IMR-90 (cell line): ENCODE results near the gene SLC22A14. TPM values are rescaled to one million over a fixed set of nuclear protein-coding genes. Genes with fewer than 3 reads are reported as not detected.

Experiments used
- ATAC-seq: fragments of 200-7000 bp; cut with Tn5 transposase; 2 replicates; pipeline ENCODE4 v1.9.1; 2020; ENCODE audit warnings: low read depth, mild to moderate bottlenecking, moderate library complexity
- BruUV-seq: library from RNA; stranded (reverse); fragments of 400-500 nt; replicated peaks from 2 replicates; lab custom pipeline; 2021; lab: Mats Ljungman, UMichigan
- CTCF ChIA-PET: fragments of 300-600 bp; formaldehyde crosslinking; extraction: SDS; loops from one replicate; lab custom pipeline; 2021; ENCODE audit warnings: antibody characterized with exemption; lab: Yijun Ruan, JAX
- POLR2A ChIA-PET: fragments of 300-600 bp; sonication (Branson Sonifier 250); formaldehyde crosslinking; loops from one replicate; lab custom pipeline; 2022; ENCODE audit warnings: antibody characterized with exemption; ENCODE audit not compliant: unreplicated experiment; lab: Charles Lee
- DNase-seq: peaks from one replicate; pipeline ENCODE4 v3.0.0; 2013
- H2AFZ ChIP-seq: replicated peaks from 2 replicates; pipeline ENCODE3; 2013; ENCODE audit warnings: low read length, mild to moderate bottlenecking; ENCODE audit not compliant: poor library complexity
- H2AK5ac ChIP-seq: 2 replicates; pipeline ENCODE4 v1.6.1; 2013; ENCODE audit warnings: low read depth, low read length, inconsistent platforms
- H2AK9ac ChIP-seq: replicated peaks from 2 replicates; pipeline ENCODE3; 2013; ENCODE audit warnings: mild to moderate bottlenecking, low read depth, low read length, moderate library complexity; ENCODE audit not compliant: poor library complexity
- H2BK120ac ChIP-seq: 2 replicates; pipeline ENCODE4 v1.6.1; 2013; ENCODE audit warnings: low read depth, low read length, inconsistent platforms
- H2BK15ac ChIP-seq: 3 replicates; pipeline ENCODE4 v1.6.1; 2013; ENCODE audit warnings: low read depth, low read length, inconsistent platforms
- H2BK20ac ChIP-seq: 2 replicates; pipeline ENCODE4 v1.6.1; 2013; ENCODE audit warnings: low read depth, mild to moderate bottlenecking, inconsistent platforms, low read length, moderate library complexity
- H2BK5ac ChIP-seq: 2 replicates; pipeline ENCODE4 v1.6.1; 2013; ENCODE audit warnings: mild to moderate bottlenecking, low read depth, low read length, inconsistent platforms; ENCODE audit not compliant: poor library complexity, severe bottlenecking
- H3K14ac ChIP-seq: replicated peaks from 2 replicates; pipeline ENCODE4 v1.6.1; 2013; ENCODE audit warnings: low read depth, low read length, inconsistent platforms
- H3K18ac ChIP-seq: 2 replicates; pipeline ENCODE4 v1.6.1; 2013; ENCODE audit warnings: low read depth, low read length, control low read depth
- H3K23ac ChIP-seq: 2 replicates; pipeline ENCODE4 v1.6.1; 2013; ENCODE audit warnings: low read depth, low read length, inconsistent platforms
- H3K27ac ChIP-seq: 2 replicates; pipeline ENCODE4 v1.5.1; 2013; ENCODE audit warnings: mild to moderate bottlenecking, control low read depth, low read length; ENCODE audit not compliant: insufficient read depth
- H3K27me3 ChIP-seq: 2 replicates; pipeline ENCODE4 v1.6.1; 2013; ENCODE audit warnings: low read length; ENCODE audit not compliant: control insufficient read depth, insufficient read depth
- H3K36me3 ChIP-seq: 2 replicates; pipeline ENCODE4 v1.6.1; 2013; ENCODE audit warnings: low read length, mixed read lengths; ENCODE audit not compliant: control insufficient read depth, insufficient read depth
- H3K4ac ChIP-seq: 2 replicates; pipeline ENCODE4 v1.6.1; 2013; ENCODE audit warnings: low read depth, low read length, inconsistent platforms
- H3K4me1 ChIP-seq: 2 replicates; pipeline ENCODE4 v1.6.1; 2013; ENCODE audit warnings: low read length, mixed read lengths; ENCODE audit not compliant: control insufficient read depth, insufficient read depth
- H3K4me2 ChIP-seq: 2 replicates; pipeline ENCODE4 v1.6.1; 2013; ENCODE audit warnings: low read depth, mild to moderate bottlenecking, control low read depth, low read length, moderate library complexity
- H3K4me3 ChIP-seq: 2 replicates; pipeline ENCODE4 v1.5.1; 2013; ENCODE audit warnings: low read depth, mild to moderate bottlenecking, control low read depth, low read length, moderate library complexity; ENCODE audit not compliant: insufficient read depth
- H3K56ac ChIP-seq: 2 replicates; pipeline ENCODE4 v1.6.1; 2013; ENCODE audit warnings: low read length, inconsistent platforms; ENCODE audit not compliant: insufficient read depth; ENCODE audit errors: extremely low read depth
- H3K79me1 ChIP-seq, 2 experiments: 2 replicates each; pipeline ENCODE4 v1.6.1; 2013; ENCODE audit warnings: low read length in 2 of 2, inconsistent platforms in 1 of 2, low read depth in 1 of 2
- H3K9ac ChIP-seq: 2 replicates; pipeline ENCODE4 v1.6.1; 2013; ENCODE audit warnings: low read depth, low read length, control low read depth
- H3K9me1 ChIP-seq: 2 replicates; pipeline ENCODE4 v1.6.1; 2013; ENCODE audit warnings: low read length, inconsistent platforms; ENCODE audit not compliant: insufficient read depth
- H3K9me3 ChIP-seq: 2 replicates; pipeline ENCODE4 v1.6.1; 2013; ENCODE audit warnings: low read length; ENCODE audit not compliant: control insufficient read depth, insufficient read depth
- H4K20me1 ChIP-seq: 2 replicates; pipeline ENCODE4 v1.6.1; 2013; ENCODE audit warnings: low read length, inconsistent platforms; ENCODE audit not compliant: insufficient read depth
- H4K5ac ChIP-seq: 2 replicates; pipeline ENCODE4 v1.6.1; 2013; ENCODE audit warnings: mild to moderate bottlenecking, low read depth, low read length, control low read depth
- H4K8ac ChIP-seq, 2 experiments: 2 replicates each; pipeline ENCODE4 v1.6.1; 2013; ENCODE audit warnings: low read depth in 2 of 2, low read length in 2 of 2, control low read depth in 1 of 2, inconsistent platforms in 1 of 2
- H4K91ac ChIP-seq: 2 replicates; pipeline ENCODE4 v1.6.1; 2013; ENCODE audit warnings: low read depth, low read length, inconsistent platforms; ENCODE audit not compliant: insufficient read depth
- FOS ChIP-seq: fragments of 150-350 bp; IDR thresholded peaks from 2 replicates; pipeline ENCODE4 v1.6.1; 2016; ENCODE audit warnings: low read depth, low read length
- NFE2L2 ChIP-seq: fragments of 150-350 bp; IDR thresholded peaks from 2 replicates; pipeline ENCODE4 v1.6.1; 2016; ENCODE audit warnings: low read depth, mild to moderate bottlenecking, low read length
- USF2 ChIP-seq: fragments of 150-350 bp; IDR thresholded peaks from 2 replicates; pipeline ENCODE4 v1.6.1; 2017; ENCODE audit warnings: mild to moderate bottlenecking, antibody characterized with exemption, low read length, low read depth
- dilution Hi-C: fragments of 300-500 bp; cut with HindIII; formaldehyde crosslinking; loops from one replicate; pipeline ENCODE4 v1.14.3; 2018; ENCODE audit warnings: low sequenced_read_pairs; ENCODE audit not compliant: unreplicated experiment
- in situ Hi-C: fragments of 300-500 bp; cut with MboI; formaldehyde crosslinking; loops from 3 replicates; pipeline ENCODE4 v1.14.3; 2019; ENCODE audit warnings: low sequenced_read_pairs, inconsistent platforms, mixed read lengths
- intact Hi-C: fragments of 100-400 bp; cut with micrococcal nuclease; formaldehyde crosslinking; loops from 2 replicates; pipeline ENCODE4 v1.10.0; 2022
- polyA plus RNA-seq, 3 experiments: library from polyadenylated mRNA; depleted of rRNA; stranded (reverse); fragments of >200 nt; gene quantifications; 2 replicates each; pipeline ENCODE4 v1.2.3, GENCODE V29; 2012; ENCODE audit warnings: low replicate concordance in 1 of 3
- total RNA-seq: library from RNA; depleted of rRNA; stranded (reverse); fragments of >200 nt; gene quantifications from 2 replicates; pipeline ENCODE4 v1.2.3, GENCODE V29; 2012

Gene SLC22A14
- total and polyA plus RNA-seq, 2 of the 4 experiments (the other 2 are of a cell fraction): under 0.01 to 0.07 TPM

DNA sequence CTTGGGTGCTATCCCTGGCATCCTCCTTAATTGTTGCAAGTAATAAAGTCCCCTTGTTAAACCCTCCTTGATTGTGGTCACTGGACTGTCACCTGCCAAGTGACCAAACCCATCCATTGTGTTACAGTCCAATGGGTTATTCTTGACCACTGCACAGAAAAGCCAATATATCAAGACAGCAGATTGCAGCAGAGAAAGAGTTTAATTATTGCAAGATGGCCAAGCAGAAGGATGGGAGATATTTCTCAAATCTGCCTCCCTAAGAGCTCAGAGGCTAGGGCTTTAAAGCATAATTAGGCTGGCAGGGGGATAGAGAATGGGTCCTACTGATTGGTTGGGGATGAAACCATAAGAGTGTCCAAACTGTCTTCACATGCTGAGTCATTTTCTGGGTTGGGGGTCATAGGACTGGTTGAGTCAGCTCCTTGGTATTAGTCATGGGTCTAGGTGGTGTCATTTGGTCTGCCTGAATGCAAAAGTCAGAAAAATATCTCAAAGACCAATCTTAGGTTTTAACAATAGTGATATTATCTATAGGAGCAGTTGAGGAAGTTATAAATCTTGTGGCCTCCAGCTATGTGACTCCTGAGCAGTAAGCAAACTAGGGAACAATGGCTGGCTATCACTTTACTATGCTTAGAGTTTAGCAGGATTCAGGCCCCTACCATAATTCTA lies 45.4 kb downstream of the SLC22A14 start:
- Histone ChIP-seq H3K23ac (no peak overlapping the region), H4K5ac (no peak overlapping the region), H2BK120ac (no peak overlapping the region), H3K56ac (no peak overlapping the region), H3K4ac (no peak overlapping the region), H3K9me3 (no peaks in the 10 kb centered on the region; the same call in none of the 2 replicates), H2BK15ac (no peak overlapping the region), H4K91ac (no peak overlapping the region), H3K36me3 (no peaks in the 10 kb centered on the region), H3K79me1 (no peaks in the 10 kb centered on the region), H3K27ac (no peak overlapping the region), H3K14ac (no peak overlapping the region), H3K9me1 (no peaks in the 10 kb centered on the region), H2AFZ (no peak overlapping the region), H3K18ac (no peak overlapping the region), H2BK20ac (no peak overlapping the region), H3K9ac (no peak overlapping the region), H4K20me1 (no peaks in the 10 kb centered on the region), H4K8ac (no peak overlapping the region), H3K4me2 (no peak overlapping the region), H2AK5ac (no peak overlapping the region), H2BK5ac (no peak overlapping the region), H2AK9ac (no peak overlapping the region), H3K27me3 (no peaks in the 10 kb centered on the region; the same call in 1 of the 2 replicates), H3K4me1 (no peaks in the 10 kb centered on the region), H3K4me3 (no peak overlapping the region)
- intact Hi-C loops: no loop called here
- TF ChIP-seq FOS (no peak), USF2 (no peak), NFE2L2 (peak; percentile 53; the same call in 1 of the 2 replicates)
- in situ Hi-C loops: no loop called here
- no TSS peak for BruUV-seq
- peak; percentile 56 for DNase-seq
- dilution Hi-C loops: no loop called here
- ChIA-PET CTCF (interaction anchor here (0.5 kb wide), 1 partner anchor 1563 kb away, joined by 3 read pairs; no protein-coding TSS in a partner anchor), POLR2A (no interaction called here)
- no peak for ATAC-seq
